GM10266 (cell line): ENCODE data around the gene SATL1.

Experiments
- DNase-seq: peaks from one replicate; pipeline ENCODE4 v3.0.0; 2012; ENCODE audit errors: extremely low spot score
- TF ChIP-seq, protein P1 (sequence below): IDR thresholded peaks from 2 replicates; pipeline ENCODE4 v1.5.1; 2012; ENCODE audit warnings: mild to moderate bottlenecking, low read depth; ENCODE audit not compliant: control insufficient read depth, insufficient read depth; ENCODE audit errors: missing control alignments

The SATL1 gene

DNA sequence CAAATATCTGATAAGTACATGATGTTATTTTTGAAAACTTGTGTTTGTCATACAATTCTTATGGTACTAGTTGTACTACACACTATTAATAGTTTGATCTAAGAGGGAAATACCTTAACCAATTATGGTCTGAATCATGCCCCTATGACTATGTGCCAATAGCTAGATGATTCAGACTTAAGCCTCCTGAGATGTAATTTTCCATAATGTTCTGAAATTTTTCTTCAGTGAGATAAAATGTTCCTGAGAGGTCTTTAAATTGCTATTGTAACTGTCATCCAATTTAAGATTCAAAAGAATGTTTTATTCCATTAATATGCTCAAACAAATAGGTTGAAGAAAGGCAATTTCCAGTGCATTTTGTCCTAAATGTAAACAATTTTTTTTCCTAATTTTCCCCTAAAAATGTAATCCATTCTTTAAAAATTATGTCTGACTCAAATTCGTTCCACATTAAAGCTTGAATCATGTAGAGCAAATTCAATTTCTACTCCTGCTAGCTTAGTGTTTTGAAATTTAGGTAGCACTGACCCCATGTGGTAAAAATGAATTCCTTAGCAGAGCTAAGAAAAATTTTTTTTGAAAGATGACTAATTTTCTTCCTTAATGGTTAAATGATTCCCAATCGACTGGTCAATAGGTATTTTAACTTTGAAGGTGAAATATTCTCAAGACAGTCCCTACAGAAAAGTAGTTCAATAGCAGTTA is 190.8 kb downstream of the SATL1 start:
- TF ChIP-seq, protein P1, sequence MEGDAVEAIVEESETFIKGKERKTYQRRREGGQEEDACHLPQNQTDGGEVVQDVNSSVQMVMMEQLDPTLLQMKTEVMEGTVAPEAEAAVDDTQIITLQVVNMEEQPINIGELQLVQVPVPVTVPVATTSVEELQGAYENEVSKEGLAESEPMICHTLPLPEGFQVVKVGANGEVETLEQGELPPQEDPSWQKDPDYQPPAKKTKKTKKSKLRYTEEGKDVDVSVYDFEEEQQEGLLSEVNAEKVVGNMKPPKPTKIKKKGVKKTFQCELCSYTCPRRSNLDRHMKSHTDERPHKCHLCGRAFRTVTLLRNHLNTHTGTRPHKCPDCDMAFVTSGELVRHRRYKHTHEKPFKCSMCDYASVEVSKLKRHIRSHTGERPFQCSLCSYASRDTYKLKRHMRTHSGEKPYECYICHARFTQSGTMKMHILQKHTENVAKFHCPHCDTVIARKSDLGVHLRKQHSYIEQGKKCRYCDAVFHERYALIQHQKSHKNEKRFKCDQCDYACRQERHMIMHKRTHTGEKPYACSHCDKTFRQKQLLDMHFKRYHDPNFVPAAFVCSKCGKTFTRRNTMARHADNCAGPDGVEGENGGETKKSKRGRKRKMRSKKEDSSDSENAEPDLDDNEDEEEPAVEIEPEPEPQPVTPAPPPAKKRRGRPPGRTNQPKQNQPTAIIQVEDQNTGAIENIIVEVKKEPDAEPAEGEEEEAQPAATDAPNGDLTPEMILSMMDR, result peak; percentile 1
- no peak for DNase-seq

DNA sequence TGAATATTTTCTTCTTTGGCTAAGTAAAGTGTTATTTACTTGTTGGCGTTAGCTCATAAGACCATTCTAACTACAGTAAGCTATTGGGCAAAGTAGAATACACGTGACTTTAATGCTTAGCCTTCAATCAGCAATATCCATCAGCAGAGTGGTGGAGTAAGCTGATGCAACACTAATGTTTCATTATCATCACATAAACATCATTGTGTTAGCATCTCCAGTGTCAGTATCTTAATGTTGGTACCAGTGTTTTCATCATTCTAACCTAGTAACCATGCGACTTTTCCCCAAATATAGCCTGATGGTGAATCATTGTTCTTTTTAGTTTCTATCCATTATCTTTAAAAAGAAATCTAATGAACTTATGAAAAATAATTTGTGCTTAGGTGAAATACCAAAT is 191.4 kb downstream of the SATL1 start:
- DNase-seq, result no peak
- TF ChIP-seq, protein P1, result no peak

DNA sequence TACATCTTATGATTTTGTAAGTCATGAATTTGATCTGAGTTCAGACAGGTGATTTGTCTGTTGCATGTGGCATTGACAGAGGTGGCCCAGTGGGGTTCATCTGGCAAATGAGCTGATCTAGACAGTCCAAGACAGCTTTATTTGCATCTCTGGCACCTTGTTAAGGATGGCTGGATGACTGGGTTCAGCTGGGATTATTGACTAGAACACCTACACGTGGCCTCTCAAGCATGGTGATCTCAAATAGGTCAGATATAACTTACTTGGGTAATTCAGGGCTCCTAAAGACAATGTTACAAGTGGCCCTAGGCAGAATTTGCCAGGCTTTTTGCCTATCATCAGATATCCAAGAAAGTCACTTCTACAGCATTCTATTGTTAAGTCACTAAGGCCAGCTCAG is 192.0 kb downstream of the SATL1 start:
- DNase-seq, result no peak
- TF ChIP-seq, protein P1, result no peak
